ENCODE data around the gene MPP2. TPM values are rescaled to one million over a fixed set of nuclear protein-coding genes. Genes with fewer than 3 reads are reported as not detected.

The MPP2 gene
- total and polyA plus RNA-seq, 9 of the 15 experiments (the other 6 are each of a cell fraction or from before 2014, with no cell fraction given), result 0.04 to 1.0 (median 0.24) TPM

DNA sequence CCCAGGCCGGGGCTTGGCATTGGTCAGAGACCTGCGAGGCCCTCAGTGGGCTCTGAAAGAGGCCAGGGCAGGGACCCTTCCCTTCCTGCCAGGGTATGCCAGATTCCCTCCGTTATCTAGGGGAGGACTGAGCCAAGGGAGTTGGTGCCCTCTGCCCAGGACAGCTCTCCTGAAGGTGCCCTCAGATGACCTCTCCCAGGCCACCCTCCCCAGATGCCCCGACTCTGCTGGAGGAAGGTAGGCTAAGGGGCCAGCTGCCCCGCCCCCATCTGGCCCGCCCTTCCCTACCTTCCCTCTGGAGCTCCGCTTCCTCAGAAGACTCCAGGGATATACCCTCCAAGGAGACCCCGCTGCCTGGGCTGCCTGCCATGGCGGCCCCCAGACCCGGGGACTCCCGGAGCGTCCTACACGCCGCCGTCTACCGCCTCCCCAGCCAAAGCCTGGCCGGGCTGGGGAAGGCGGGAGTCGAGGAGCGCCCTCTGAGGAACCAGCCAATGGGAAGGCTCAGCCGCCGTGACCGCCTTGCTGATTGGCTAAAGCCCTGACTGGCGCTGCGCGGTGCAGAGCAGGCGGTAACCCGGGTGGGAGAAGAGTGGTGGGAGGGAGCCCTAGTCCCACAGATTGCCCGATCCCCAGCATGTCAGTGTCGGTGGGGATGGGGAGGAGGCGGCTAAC is 7.0 kb downstream of the MPP2 start (continued):
- TF ChIP-seq, protein P1, sequence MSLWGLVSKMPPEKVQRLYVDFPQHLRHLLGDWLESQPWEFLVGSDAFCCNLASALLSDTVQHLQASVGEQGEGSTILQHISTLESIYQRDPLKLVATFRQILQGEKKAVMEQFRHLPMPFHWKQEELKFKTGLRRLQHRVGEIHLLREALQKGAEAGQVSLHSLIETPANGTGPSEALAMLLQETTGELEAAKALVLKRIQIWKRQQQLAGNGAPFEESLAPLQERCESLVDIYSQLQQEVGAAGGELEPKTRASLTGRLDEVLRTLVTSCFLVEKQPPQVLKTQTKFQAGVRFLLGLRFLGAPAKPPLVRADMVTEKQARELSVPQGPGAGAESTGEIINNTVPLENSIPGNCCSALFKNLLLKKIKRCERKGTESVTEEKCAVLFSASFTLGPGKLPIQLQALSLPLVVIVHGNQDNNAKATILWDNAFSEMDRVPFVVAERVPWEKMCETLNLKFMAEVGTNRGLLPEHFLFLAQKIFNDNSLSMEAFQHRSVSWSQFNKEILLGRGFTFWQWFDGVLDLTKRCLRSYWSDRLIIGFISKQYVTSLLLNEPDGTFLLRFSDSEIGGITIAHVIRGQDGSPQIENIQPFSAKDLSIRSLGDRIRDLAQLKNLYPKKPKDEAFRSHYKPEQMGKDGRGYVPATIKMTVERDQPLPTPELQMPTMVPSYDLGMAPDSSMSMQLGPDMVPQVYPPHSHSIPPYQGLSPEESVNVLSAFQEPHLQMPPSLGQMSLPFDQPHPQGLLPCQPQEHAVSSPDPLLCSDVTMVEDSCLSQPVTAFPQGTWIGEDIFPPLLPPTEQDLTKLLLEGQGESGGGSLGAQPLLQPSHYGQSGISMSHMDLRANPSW (CRISPR knock-in tag; IDR thresholded peaks at IDR 0.05), result no peak
- TF ChIP-seq FOXA1 (IDR thresholded peaks at IDR 0.05; ENCODE audit: borderline replicate concordance) (no peak), YY1 (IDR thresholded peaks at IDR 0.05; ENCODE audit: borderline replicate concordance in 1 of 3, control insufficient read depth in 1 of 3, extremely low read depth in 1 of 3, insufficient read depth in 3 of 3, insufficient read length in 1 of 3, insufficient replicate concordance in 2 of 3, low read depth in 1 of 3, low read length in 2 of 3) (no peak), KLF13 (tag; IDR thresholded peaks at IDR 0.05; ENCODE audit: borderline replicate concordance, low read depth) (no peak), ZC3H4 (CRISPR knock-in tag; IDR thresholded peaks at IDR 0.05; ENCODE audit: borderline replicate concordance) (no peak), CBX1 (IDR thresholded peaks at IDR 0.05; ENCODE audit: low read depth) (no peak), ZNF197 (CRISPR knock-in tag; IDR thresholded peaks at IDR 0.05; ENCODE audit: low read depth) (no peak), TEAD4 (IDR thresholded peaks at IDR 0.05; ENCODE audit: low read length) (no peak), TEAD4 (CRISPR knock-in tag; IDR thresholded peaks at IDR 0.05; ENCODE audit: borderline replicate concordance) (no peak), ETS2 (tag; IDR thresholded peaks at IDR 0.05; ENCODE audit: borderline replicate concordance, poor library complexity, severe bottlenecking) (no peak), RB1 (IDR thresholded peaks at IDR 0.05; ENCODE audit: low read depth) (0 out of 2 replicates have a peak, but pooled peaks have one; percentile 18), KAT2B (IDR thresholded peaks at IDR 0.05; ENCODE audit: low read depth, low read length) (no peak), KDM2B (CRISPR knock-in tag; IDR thresholded peaks at IDR 0.05) (no peak)
- TF ChIP-seq, protein P2, sequence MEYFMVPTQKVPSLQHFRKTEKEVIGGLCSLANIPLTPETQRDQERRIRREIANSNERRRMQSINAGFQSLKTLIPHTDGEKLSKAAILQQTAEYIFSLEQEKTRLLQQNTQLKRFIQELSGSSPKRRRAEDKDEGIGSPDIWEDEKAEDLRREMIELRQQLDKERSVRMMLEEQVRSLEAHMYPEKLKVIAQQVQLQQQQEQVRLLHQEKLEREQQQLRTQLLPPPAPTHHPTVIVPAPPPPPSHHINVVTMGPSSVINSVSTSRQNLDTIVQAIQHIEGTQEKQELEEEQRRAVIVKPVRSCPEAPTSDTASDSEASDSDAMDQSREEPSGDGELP (CRISPR knock-in tag; IDR thresholded peaks at IDR 0.05; ENCODE audit: borderline replicate concordance), result peak; percentile 43; the same call in 1 of the 2 replicates
- TF ChIP-seq, protein P3, sequence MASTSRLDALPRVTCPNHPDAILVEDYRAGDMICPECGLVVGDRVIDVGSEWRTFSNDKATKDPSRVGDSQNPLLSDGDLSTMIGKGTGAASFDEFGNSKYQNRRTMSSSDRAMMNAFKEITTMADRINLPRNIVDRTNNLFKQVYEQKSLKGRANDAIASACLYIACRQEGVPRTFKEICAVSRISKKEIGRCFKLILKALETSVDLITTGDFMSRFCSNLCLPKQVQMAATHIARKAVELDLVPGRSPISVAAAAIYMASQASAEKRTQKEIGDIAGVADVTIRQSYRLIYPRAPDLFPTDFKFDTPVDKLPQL (IDR thresholded peaks at IDR 0.05; ENCODE audit: extremely low read depth, insufficient read length), result no peak
- TF ChIP-seq, protein P4, sequence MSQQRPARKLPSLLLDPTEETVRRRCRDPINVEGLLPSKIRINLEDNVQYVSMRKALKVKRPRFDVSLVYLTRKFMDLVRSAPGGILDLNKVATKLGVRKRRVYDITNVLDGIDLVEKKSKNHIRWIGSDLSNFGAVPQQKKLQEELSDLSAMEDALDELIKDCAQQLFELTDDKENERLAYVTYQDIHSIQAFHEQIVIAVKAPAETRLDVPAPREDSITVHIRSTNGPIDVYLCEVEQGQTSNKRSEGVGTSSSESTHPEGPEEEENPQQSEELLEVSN (IDR thresholded peaks at IDR 0.05; ENCODE audit: borderline replicate concordance in 1 of 2, extremely low read depth in 1 of 2, insufficient read depth in 1 of 2, insufficient read length in 1 of 2, low read depth in 1 of 2, low read length in 1 of 2, poor library complexity in 1 of 2, severe bottlenecking in 1 of 2), result peak; percentile 84 to 94

All from K562 (cell line).